GM12801 (cell line): ENCODE data around the gene RAD54L2.

ENCODE experiments used
- CTCF ChIP-seq: IDR thresholded peaks from one replicate; pipeline ENCODE4 v1.5.1; 2011; ENCODE audit warnings: control low read depth; ENCODE audit not compliant: insufficient read length; ENCODE audit errors: extremely low read depth

Gene RAD54L2, protein sequence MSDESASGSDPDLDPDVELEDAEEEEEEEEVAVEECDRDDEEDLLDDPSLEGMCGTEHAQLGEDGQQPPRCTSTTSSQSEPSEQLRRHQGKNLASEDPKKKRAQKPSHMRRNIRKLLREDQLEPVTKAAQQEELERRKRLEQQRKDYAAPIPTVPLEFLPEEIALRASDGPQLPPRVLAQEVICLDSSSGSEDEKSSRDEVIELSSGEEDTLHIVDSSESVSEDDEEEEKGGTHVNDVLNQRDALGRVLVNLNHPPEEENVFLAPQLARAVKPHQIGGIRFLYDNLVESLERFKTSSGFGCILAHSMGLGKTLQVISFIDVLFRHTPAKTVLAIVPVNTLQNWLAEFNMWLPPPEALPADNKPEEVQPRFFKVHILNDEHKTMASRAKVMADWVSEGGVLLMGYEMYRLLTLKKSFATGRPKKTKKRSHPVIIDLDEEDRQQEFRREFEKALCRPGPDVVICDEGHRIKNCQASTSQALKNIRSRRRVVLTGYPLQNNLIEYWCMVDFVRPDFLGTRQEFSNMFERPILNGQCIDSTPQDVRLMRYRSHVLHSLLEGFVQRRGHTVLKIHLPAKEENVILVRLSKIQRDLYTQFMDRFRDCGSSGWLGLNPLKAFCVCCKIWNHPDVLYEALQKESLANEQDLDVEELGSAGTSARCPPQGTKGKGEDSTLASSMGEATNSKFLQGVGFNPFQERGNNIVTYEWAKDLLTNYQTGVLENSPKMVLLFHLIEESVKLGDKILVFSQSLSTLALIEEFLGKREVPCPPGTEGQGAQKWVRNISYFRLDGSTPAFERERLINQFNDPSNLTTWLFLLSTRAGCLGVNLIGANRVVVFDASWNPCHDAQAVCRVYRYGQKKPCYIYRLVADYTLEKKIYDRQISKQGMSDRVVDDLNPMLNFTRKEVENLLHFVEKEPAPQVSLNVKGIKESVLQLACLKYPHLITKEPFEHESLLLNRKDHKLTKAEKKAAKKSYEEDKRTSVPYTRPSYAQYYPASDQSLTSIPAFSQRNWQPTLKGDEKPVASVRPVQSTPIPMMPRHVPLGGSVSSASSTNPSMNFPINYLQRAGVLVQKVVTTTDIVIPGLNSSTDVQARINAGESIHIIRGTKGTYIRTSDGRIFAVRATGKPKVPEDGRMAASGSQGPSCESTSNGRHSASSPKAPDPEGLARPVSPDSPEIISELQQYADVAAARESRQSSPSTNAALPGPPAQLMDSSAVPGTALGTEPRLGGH (N-terminal part only)

GRCh38 chr3:51538459-51539290 is at the start of gene RAD54L2:
RAD54L2 (plus strand) TSS chr3:51538719; CDS start chr3:51590421, 51,702 bp downstream.
- TF ChIP-seq CTCF = no peak

DNA sequence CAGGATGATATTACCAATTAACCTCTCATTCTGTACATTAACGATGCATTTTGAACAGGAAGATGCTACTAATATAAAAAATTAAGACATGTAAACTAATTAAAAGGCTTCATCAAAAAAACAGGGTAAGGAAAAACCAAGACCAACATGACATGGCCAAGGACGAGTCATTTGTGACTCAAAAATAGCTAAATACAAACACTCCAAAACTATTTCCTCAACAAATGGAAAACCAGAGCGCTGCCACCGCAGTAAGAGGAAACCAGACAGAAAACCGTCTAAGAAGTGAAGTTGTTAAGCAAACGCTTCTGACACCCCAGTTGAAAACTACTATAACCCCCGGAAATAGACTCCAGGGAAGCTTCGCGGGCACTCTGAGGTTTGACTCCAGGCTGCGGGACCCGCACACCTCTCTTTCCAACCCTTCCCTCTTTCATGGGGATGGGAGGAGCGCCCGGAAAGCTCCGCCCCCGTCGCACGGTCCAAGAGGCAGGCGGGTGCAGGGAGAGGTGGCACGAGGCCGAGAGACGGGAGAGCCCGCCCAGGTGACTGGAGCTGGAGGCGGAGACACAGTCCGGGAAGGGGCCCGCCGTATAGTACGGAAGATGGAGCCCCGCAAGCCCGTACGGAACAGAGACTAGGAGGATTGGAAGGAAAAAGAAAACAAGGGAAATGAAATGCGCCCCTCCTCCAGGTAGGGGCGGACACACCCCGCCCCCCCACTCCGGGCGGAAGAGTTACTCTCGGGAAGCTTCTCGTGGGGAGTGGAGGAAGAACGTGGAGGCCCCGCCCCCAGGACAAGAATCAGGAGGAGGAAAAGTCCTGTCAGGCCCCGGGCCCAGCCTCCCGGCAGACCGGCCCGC is 39.4 kb upstream of the RAD54L2 start:
- no peak for TF ChIP-seq CTCF

GRCh38 chr3:51500632-51501131 is 37.8 kb upstream of the RAD54L2 start:
- TF ChIP-seq CTCF = no peak

GRCh38 chr3:51501833-51502561 is 36.5 kb upstream of the RAD54L2 start:
- TF ChIP-seq CTCF = peak; percentile 69

DNA sequence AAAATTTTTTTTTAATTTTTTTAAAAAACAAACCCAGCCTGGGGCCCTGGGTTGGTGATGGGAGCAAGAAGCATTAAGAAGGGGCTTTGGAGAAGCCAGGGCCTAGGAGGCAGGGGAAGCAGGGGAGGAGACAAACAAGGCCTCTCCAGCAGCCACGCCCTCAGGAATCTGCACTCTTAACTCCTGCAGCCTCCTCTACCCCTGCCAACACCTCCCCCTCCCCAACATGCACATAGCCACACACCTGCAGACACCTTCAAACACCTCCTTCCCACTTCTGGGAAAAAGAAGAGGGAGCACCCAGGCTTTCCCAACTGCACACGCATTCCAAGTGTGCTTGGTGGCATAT is 36.0 kb upstream of the RAD54L2 start:
- no peak for TF ChIP-seq CTCF

GRCh38 chr3:51503007-51503406 is 35.5 kb upstream of the RAD54L2 start:
- no peak for TF ChIP-seq CTCF
